SJSA1 (cell line): ENCODE results near the gene SESN1. TPM values are rescaled to one million over a fixed set of nuclear protein-coding genes. Genes with fewer than 3 reads are reported as not detected.
"Not testable (repeated sequence)": the region's sequence is repeated elsewhere in the genome, so short reads cannot be mapped to it uniquely, and the experiment has no call there.

Experiments used
- DNase-seq, 2 experiments: peaks; one replicate each; pipeline ENCODE4 v3.0.0-alpha.2; 2015 to 2020; ENCODE audit warnings: low spot score in 2 of 2, low read depth in 1 of 2
- H3K27ac ChIP-seq: fragments of 250-450 bp; sonication (Bioruptor Pico); 2 replicates; pipeline ENCODE4 v1.5.1; 2020; ENCODE audit warnings: mild to moderate bottlenecking, moderate library complexity
- H3K27me3 ChIP-seq: fragments of 250-450 bp; sonication (Bioruptor Pico); replicated peaks from 2 replicates; pipeline ENCODE4 v1.5.1; 2020; ENCODE audit warnings: mild to moderate bottlenecking, moderate library complexity
- H3K36me3 ChIP-seq: fragments of 250-450 bp; sonication (Bioruptor Pico); 2 replicates; pipeline ENCODE4 v1.5.1; 2020; ENCODE audit warnings: mild to moderate bottlenecking
- H3K4me1 ChIP-seq: fragments of 250-450 bp; sonication (Bioruptor Pico); replicated peaks from 2 replicates; pipeline ENCODE4 v1.6.1; 2021; ENCODE audit warnings: mild to moderate bottlenecking
- H3K4me3 ChIP-seq: fragments of 250-450 bp; sonication (Bioruptor Pico); 2 replicates; pipeline ENCODE4 v1.5.1; 2020; ENCODE audit warnings: mild to moderate bottlenecking
- H3K9me3 ChIP-seq: fragments of 250-450 bp; sonication (Bioruptor Pico); replicated peaks from 2 replicates; pipeline ENCODE4 v1.5.1; 2020; ENCODE audit warnings: mild to moderate bottlenecking
- total RNA-seq: library from RNA; depleted of rRNA; stranded (reverse); fragments of >200 nt; shearing (Covaris generic); gene quantifications from 2 replicates; pipeline ENCODE4 v1.2.3, GENCODE V29; 2014; rRNA removed

Gene SESN1
- total RNA-seq: 12.7 and 15.8 TPM in 2 replicates

DNA sequence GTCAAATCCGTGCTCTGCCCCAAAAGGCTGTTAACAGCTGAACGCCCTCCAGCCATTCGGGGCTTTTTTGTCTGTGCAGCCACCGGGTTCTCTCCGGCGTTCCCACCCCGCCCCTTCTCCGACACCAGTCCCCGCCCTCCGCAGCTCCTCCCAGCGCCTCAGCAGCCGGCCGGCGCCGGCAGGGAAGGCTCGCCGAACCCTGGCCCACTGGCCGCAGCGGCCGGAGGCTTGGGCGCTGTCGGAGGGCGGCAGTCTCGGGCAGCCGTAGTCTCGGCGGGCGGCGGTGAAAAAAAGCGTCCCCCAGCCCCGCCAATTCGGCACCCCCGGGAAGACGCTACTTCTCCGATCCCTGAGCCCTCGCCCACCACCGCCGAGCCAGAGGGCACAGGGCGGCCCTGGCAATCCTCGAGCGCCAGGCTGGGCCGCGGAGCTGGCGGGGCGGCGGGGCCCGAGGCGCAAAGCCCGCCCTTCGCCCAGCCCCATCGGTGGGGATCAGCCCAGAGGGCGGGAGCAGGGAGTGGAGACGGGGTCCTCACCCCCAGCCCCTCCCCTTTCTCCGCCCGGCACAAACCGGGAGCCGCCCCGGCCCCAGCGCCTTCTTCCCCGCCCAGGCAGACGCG lies at the start of gene SESN1:
SESN1 (minus strand) TSS at position 431 of the 620 bp plus-strand sequence. CDS start 773 bp downstream, outside the sequence.
- DNase-seq: peak in 1 of 2 experiments; percentile 95
- Histone ChIP-seq H3K27ac (peak within 1 kb of the TSS; percentile 95), H3K4me1 (peaks cover 7% of the 10 kb centered on the region), H3K9me3 (no peaks in the 10 kb centered on the region), H3K27me3 (no peaks in the 10 kb centered on the region), H3K36me3 (peaks cover 3% of the 10 kb centered on the region; the same call in 1 of the 2 replicates), H3K4me3 (peak within 1 kb of the TSS; percentile 73)

- Histone ChIP-seq H3K9me3 (no peaks in the 10 kb centered on the region), H3K36me3 (peaks cover 10% of the 10 kb centered on the region), H3K27ac (no peak overlapping the region), H3K4me1 (peaks cover 18% of the 10 kb centered on the region), H3K4me3 (no peak overlapping the region), H3K27me3 (no peaks in the 10 kb centered on the region)
- DNase-seq: peak in 1 of 2 experiments; percentile 26
Measured at GRCh38 chr6:109143191-109143590, 48.5 kb upstream of the SESN1 start.

GRCh38 chr6:109142067-109142466 lies 47.4 kb upstream of the SESN1 start:
- DNase-seq: not testable (repeated sequence)

DNA sequence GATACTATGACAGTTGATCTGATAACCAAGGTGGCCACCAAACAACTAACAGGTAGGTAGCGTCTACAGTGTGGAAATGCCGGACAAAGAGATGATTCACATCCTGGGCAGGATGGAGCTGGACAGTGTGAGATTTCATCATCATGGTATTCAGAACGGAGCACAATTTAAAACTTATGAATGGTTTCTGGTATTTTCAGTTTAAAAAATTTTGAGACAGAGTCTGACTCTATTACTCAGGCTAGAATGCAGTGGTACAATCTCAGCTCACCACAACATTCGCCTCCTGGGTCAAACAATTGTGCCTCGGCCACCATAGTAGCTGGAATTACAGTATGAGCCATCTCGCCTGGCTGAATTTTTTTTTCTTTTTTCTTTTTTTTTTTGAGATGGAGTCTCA lies 44.5 kb upstream of the SESN1 start:
- peak; percentile 51 to 54 for DNase-seq
- Histone ChIP-seq H3K27me3 (no peaks in the 10 kb centered on the region), H3K27ac (peak overlapping the region; percentile 50), H3K9me3 (no peaks in the 10 kb centered on the region), H3K36me3 (peaks cover 6% of the 10 kb centered on the region), H3K4me3 (no peak overlapping the region), H3K4me1 (peaks cover 18% of the 10 kb centered on the region)

More at GRCh38 chr6:109142067-109142466, 47.4 kb upstream of the SESN1 start:
- not testable (repeated sequence) for H3K36me3 ChIP-seq, H3K9me3 ChIP-seq, H3K27ac ChIP-seq, H3K27me3 ChIP-seq, H3K4me3 ChIP-seq
- peaks cover 18% of the 10 kb centered on the region for H3K4me1 ChIP-seq

GRCh38 chr6:109136530-109136929 lies 41.9 kb upstream of the SESN1 start:
- not testable (repeated sequence) for H3K9me3 ChIP-seq, H3K27ac ChIP-seq, H3K36me3 ChIP-seq, H3K27me3 ChIP-seq, H3K4me3 ChIP-seq, DNase-seq
- H3K4me1 ChIP-seq: peaks cover 13% of the 10 kb centered on the region

DNA sequence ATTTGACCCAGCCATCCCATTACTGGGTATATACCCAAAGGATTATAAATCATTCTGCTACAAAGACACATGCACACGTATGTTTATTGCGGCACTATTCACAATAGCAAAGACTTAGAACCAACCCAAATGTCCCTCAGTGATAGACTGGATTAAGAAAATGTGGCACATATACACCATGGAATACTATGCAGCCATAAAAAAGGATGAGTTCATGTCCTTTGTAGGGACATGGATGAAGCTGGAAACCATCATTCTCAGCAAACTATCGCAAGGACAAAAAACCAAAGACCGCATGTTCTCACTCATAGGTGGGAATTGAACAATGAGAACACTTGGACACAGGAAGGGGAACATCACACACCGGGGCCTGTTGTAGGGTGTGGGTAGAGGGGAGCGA lies 41.4 kb upstream of the SESN1 start:
- H3K4me3 ChIP-seq, H3K36me3 ChIP-seq, H3K27me3 ChIP-seq, H3K27ac ChIP-seq, DNase-seq, H3K9me3 ChIP-seq: not testable (repeated sequence)
- peaks cover 13% of the 10 kb centered on the region for H3K4me1 ChIP-seq

GRCh38 chr6:109135600-109135999 lies 41.0 kb upstream of the SESN1 start:
- not testable (repeated sequence) for H3K27me3 ChIP-seq, H3K36me3 ChIP-seq, H3K27ac ChIP-seq, DNase-seq, H3K9me3 ChIP-seq, H3K4me3 ChIP-seq
- H3K4me1 ChIP-seq: peaks cover 13% of the 10 kb centered on the region

DNA sequence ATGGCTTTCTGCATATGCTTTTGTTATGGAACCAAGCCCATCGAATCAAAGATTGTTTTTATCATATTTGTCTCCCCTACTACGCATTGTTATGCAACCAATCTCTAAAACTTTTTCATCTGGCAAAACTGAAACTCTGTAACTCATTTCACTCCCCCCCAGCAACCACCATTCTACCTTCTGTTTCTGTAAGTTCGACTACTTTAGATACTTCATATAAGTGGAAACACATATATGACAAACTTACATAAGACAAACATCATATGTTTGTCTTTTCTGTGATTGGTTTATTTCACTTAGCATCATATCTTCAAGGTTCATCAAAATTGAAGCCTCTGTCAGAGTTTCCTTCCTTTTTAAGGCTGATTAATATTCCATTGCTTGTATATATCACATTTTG lies 35.4 kb upstream of the SESN1 start:
- Histone ChIP-seq H3K4me3 (no peak overlapping the region), H3K27me3 (no peaks in the 10 kb centered on the region), H3K9me3 (no peaks in the 10 kb centered on the region), H3K27ac (no peak overlapping the region), H3K4me1 (no peaks in the 10 kb centered on the region), H3K36me3 (peaks cover 10% of the 10 kb centered on the region)
- no peak for DNase-seq

- no peak for DNase-seq
- Histone ChIP-seq H3K27ac (no peak overlapping the region), H3K4me3 (no peak overlapping the region), H3K36me3 (peaks cover 7% of the 10 kb centered on the region), H3K27me3 (no peaks in the 10 kb centered on the region), H3K9me3 (no peaks in the 10 kb centered on the region), H3K4me1 (peaks cover 9% of the 10 kb centered on the region)
Measured at GRCh38 chr6:109125504-109125903, 30.9 kb upstream of the SESN1 start.

- H3K27ac ChIP-seq: no peak overlapping the region
- peaks cover 2% of the 10 kb centered on the region; the same call in 1 of the 2 replicates for H3K36me3 ChIP-seq
- H3K27me3 ChIP-seq: no peaks in the 10 kb centered on the region
- no peaks in the 10 kb centered on the region for H3K9me3 ChIP-seq
- no peak overlapping the region for H3K4me3 ChIP-seq
- DNase-seq: no peak
- H3K4me1 ChIP-seq: peaks cover 14% of the 10 kb centered on the region
Measured at GRCh38 chr6:109124219-109124618, 29.6 kb upstream of the SESN1 start.

DNA sequence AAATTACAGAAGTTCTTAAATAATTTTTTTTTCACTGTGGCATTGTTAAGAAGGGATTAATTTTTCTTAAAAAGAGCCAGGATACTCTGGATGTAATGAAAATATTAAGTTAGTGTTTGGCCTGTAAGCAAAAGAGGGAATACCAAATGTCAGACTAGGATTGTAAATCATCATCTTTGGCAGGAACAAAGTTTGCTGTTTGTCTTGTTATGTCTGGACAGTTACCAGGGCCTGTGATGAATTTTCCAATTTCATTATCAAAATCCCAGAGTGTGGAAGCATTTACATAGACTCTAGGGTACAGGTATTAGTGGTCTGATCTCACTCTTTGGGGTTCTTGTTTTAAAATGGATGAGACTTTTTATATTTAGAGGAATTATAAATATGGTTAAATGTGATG lies 26.8 kb upstream of the SESN1 start:
- no peak for DNase-seq
- Histone ChIP-seq H3K27me3 (no peaks in the 10 kb centered on the region), H3K27ac (no peak overlapping the region)

GRCh38 chr6:109118871-109119354 lies 24.3 kb upstream of the SESN1 start:
- no peak overlapping the region for H3K4me3 ChIP-seq
- no peak overlapping the region for H3K27ac ChIP-seq
- H3K27me3 ChIP-seq: no peaks in the 10 kb centered on the region
- H3K4me1 ChIP-seq: peaks cover 23% of the 10 kb centered on the region
- no peaks in the 10 kb centered on the region for H3K9me3 ChIP-seq
- H3K36me3 ChIP-seq: no peaks in the 10 kb centered on the region
- no peak for DNase-seq

More for the DNA sequence above, 26.8 kb upstream of the SESN1 start:
- Histone ChIP-seq H3K4me1 (peaks cover 19% of the 10 kb centered on the region), H3K9me3 (no peaks in the 10 kb centered on the region), H3K36me3 (no peaks in the 10 kb centered on the region), H3K4me3 (no peak overlapping the region)

DNA sequence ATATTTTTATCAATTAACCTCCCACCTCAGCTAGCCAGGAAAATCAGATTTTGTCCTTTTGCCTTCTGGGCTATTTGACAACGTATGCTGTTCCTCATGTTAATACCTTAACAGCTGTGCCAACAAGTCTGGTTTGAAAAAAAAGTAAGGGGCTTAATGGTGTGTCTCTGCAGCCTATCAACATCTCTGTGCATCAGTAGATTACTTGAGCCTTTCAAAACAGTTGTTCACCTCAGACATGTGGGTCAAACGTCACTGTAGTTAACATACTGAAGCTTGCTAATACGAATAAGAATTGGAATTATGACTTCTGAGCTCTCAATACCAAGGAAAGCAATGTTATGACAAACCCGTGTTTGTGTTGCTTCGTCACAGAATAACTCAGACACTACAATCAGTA lies 23.7 kb upstream of the SESN1 start:
- DNase-seq: no peak
- no peaks in the 10 kb centered on the region for H3K9me3 ChIP-seq
- H3K27ac ChIP-seq: no peak overlapping the region
- no peaks in the 10 kb centered on the region for H3K27me3 ChIP-seq
- no peak overlapping the region for H3K4me3 ChIP-seq
- peaks cover 23% of the 10 kb centered on the region for H3K4me1 ChIP-seq
- H3K36me3 ChIP-seq: no peaks in the 10 kb centered on the region

- no peaks in the 10 kb centered on the region for H3K36me3 ChIP-seq
- peaks cover 27% of the 10 kb centered on the region for H3K4me1 ChIP-seq
- H3K27ac ChIP-seq: no peak overlapping the region
- no peak for DNase-seq
- H3K4me3 ChIP-seq: no peak overlapping the region
- no peaks in the 10 kb centered on the region for H3K9me3 ChIP-seq
- no peaks in the 10 kb centered on the region for H3K27me3 ChIP-seq
Measured at GRCh38 chr6:109117346-109118035, 22.8 kb upstream of the SESN1 start.
